HepG2 (cell line): ENCODE data around the gene FUCA2. TPM values are rescaled to one million over a fixed set of nuclear protein-coding genes. Genes with fewer than 3 reads are reported as not detected.
A peak's percentile ranks its signal among the peaks of the same experiment; 100 is the strongest.

Source experiments
- AHR ChIP-seq: IDR thresholded peaks from 2 replicates; pipeline ENCODE4 v1.6.1; 2018; ENCODE audit warnings: missing genetic modification reagents, missing compliant biosample characterization
- ATF1 ChIP-seq: IDR thresholded peaks from 2 replicates; pipeline ENCODE4 v1.6.1; 2016; ENCODE audit warnings: mild to moderate bottlenecking, control low read depth
- FOXC1 ChIP-seq: sonication (generic); formaldehyde crosslinking; IDR thresholded peaks from 2 replicates; pipeline ENCODE4 v1.8.0; 2022; ENCODE audit warnings: mild to moderate bottlenecking, missing genetic modification reagents, borderline replicate concordance
- GABPA ChIP-seq, 2 experiments: IDR thresholded peaks; 2 replicates each; pipeline ENCODE4 v1.6.1; 2011 to 2016; ENCODE audit warnings: low read depth in 2 of 2, low read length in 1 of 2, missing biosample characterization in 1 of 2, missing genetic modification characterization in 1 of 2
- KDM2A ChIP-seq: sonication (generic); formaldehyde crosslinking; IDR thresholded peaks from 2 replicates; pipeline ENCODE4 v1.4.0; 2020; ENCODE audit warnings: low read depth, missing genetic modification reagents, borderline replicate concordance
- KDM5A ChIP-seq: fragments of 200-600 bp; sonication (generic); IDR thresholded peaks from 2 replicates; pipeline ENCODE4 v1.7.0; 2018; ENCODE audit warnings: antibody characterized with exemption, mild to moderate bottlenecking, low read length, borderline replicate concordance
- KLF11 ChIP-seq: IDR thresholded peaks from 2 replicates; pipeline ENCODE4 v1.6.1; 2016; ENCODE audit warnings: missing compliant biosample characterization
- MAZ ChIP-seq, 2 experiments: sonication (generic) in 1 of 2; formaldehyde crosslinking in 1 of 2; IDR thresholded peaks; 2 replicates each; pipeline versions ENCODE4 v1.5.0 to v1.6.1; 2012 to 2020; ENCODE audit warnings: low read depth in 2 of 2, mild to moderate bottlenecking in 2 of 2, borderline replicate concordance in 1 of 2, improper control_type of control experiment in 1 of 2, low read length in 1 of 2, missing genetic modification reagents in 1 of 2, moderate library complexity in 1 of 2
- MED13 ChIP-seq: sonication (generic); formaldehyde crosslinking; IDR thresholded peaks from 2 replicates; pipeline ENCODE4 v1.5.0; 2020; ENCODE audit warnings: missing genetic modification reagents
- NONO ChIP-seq, 2 experiments: fragments of 450-650 bp in 1 of 2; sonication (generic) in 1 of 2; formaldehyde crosslinking in 1 of 2; IDR thresholded peaks in 1 of 2; conservative IDR thresholded peaks in 1 of 2; 2 replicates each; pipeline versions ENCODE4 v1.6.1 to v1.8.0; 2017 to 2022; ENCODE audit warnings: mild to moderate bottlenecking in 1 of 2, missing genetic modification reagents in 1 of 2, moderate library complexity in 1 of 2
- NR1H2 ChIP-seq: sonication (generic); formaldehyde crosslinking; IDR thresholded peaks from 2 replicates; pipeline ENCODE4 v1.8.1; 2022; ENCODE audit warnings: low read depth, missing genetic modification reagents, borderline replicate concordance
- POLR2A ChIP-seq, 2 experiments: IDR thresholded peaks; 2 replicates each; pipeline ENCODE4 v1.6.1; 2011; ENCODE audit warnings: low read depth in 2 of 2, low read length in 2 of 2, mild to moderate bottlenecking in 1 of 2, moderate library complexity in 1 of 2; ENCODE audit not compliant: insufficient read depth in 1 of 2
- PTBP1 ChIP-seq: fragments of 200-400 bp; formaldehyde crosslinking; IDR thresholded peaks from 2 replicates; pipeline ENCODE4 v1.6.1; 2018; ENCODE audit warnings: low read length, low read depth; ENCODE audit not compliant: poor library complexity, severe bottlenecking
- ZNF225 ChIP-seq: sonication (generic); formaldehyde crosslinking; IDR thresholded peaks from 2 replicates; pipeline ENCODE4 v1.4.0; 2020; ENCODE audit warnings: mild to moderate bottlenecking, missing genetic modification reagents
- ZNF562 ChIP-seq: sonication (generic); formaldehyde crosslinking; IDR thresholded peaks from 2 replicates; pipeline ENCODE4 v1.8.0; 2022; ENCODE audit warnings: missing genetic modification reagents, borderline replicate concordance
- ZNF75D ChIP-seq: sonication (generic); formaldehyde crosslinking; IDR thresholded peaks from 2 replicates; pipeline ENCODE4 v1.8.1; 2023; ENCODE audit warnings: missing genetic modification reagents, mild to moderate bottlenecking, borderline replicate concordance
- ZSCAN30 ChIP-seq: sonication (generic); formaldehyde crosslinking; IDR thresholded peaks from 2 replicates; pipeline ENCODE4 v1.5.0; 2020; ENCODE audit warnings: mild to moderate bottlenecking, missing genetic modification reagents
- polyA plus RNA-seq, 8 experiments: library from polyadenylated mRNA; depleted of rRNA in 3 of 8; stranded (reverse) in 7 of 8; unstranded in 1 of 8; fragments of >200 nt; fragmentation: Illumina TruSeq in 4 of 8; extraction: Trizol in 4 of 8; gene quantifications; 2 replicates each; pipeline versions ENCODE4 v1.2.1 to v1.2.3, GENCODE V29; 2011 to 2016; ENCODE audit warnings: low read depth in 4 of 8, missing spikeins in 1 of 8, mixed read lengths in 1 of 8; ENCODE audit not compliant: insufficient read depth in 1 of 8
- total RNA-seq, 5 experiments: library from RNA; depleted of rRNA; stranded (reverse); fragments of >200 nt; fragmentation: Illumina TruSeq; extraction: Trizol; gene quantifications; 2 replicates each; pipeline ENCODE4 v1.2.3, GENCODE V29; 2016; ENCODE audit warnings: low read depth in 1 of 5
- TF ChIP-seq, protein P1 (sequence below): sonication (generic); formaldehyde crosslinking; IDR thresholded peaks from 2 replicates; pipeline ENCODE4 v1.4.0; 2020; ENCODE audit warnings: missing genetic modification reagents
- TF ChIP-seq, protein P2 (sequence below): IDR thresholded peaks from 2 replicates; pipeline ENCODE4 v1.4.0; 2020; ENCODE audit warnings: mild to moderate bottlenecking, missing genetic modification reagents
- TF ChIP-seq, protein P3 (sequence below): sonication (generic); formaldehyde crosslinking; IDR thresholded peaks from 2 replicates; pipeline ENCODE4 v1.4.0; 2020; ENCODE audit warnings: mild to moderate bottlenecking, missing genetic modification reagents
- TF ChIP-seq, protein P4 (sequence below): IDR thresholded peaks from 2 replicates; pipeline ENCODE4 v1.6.1; 2012; ENCODE audit warnings: inconsistent platforms

Gene FUCA2
- total and polyA plus RNA-seq, 2 of the 13 experiments (the other 11 are each of a cell fraction or from before 2014, with no cell fraction given), result 87.4 to 144 TPM

DNA sequence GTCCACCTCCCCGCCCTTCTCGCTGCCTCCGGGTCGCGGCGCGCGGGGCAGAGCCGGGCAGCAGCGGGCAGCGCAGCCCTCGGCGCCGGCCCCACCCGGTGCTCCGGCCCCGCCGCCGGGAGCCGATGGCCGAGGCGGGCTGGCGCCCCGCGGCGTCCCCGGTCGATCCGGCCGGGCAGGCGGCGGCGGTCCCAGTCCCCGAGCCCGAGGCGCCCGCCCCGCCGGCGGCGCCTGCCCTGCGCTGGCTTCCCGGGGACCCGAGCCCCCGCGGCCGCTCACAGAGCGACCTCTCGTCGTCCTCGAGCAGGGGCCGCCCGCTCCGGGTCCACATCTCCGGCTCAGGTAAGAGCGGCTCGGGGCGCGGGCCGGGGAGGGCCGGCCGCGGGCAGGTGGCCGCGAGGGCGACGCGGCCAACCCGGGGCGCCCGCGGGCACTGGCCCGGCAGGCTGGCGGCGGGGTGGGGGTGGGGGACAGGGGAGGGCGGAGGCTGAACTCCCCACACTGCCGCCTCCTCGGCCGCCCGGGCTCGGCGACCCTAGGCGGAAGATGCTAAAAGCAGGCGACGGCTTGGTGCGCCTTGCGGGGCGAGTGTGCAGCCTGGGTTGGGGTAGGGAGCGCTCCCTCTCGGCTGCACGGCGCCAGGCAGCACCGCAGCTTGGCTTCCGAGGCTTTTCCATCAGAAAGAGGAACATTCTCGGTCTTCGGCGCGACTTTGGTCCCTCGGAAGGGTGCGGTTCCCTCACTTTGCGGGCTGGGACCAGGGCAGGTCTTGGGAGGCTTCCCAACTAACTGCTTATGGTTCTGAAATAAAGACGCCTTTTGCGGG is 25.6 kb upstream of the FUCA2 start (continued):
- TF ChIP-seq POLR2A (IDR thresholded peaks at IDR 0.05; ENCODE audit: insufficient read depth in 1 of 2, low read depth in 2 of 2, low read length in 2 of 2) (no peak), PTBP1 (no peak), AHR (CRISPR knock-in tag) (0 out of 2 replicates have a peak, but pooled peaks have one; percentile 54), ZNF225 (CRISPR knock-in tag) (no peak), NONO (IDR thresholded peaks at IDR 0.05) (no peak), NONO (CRISPR knock-in tag; conservative IDR thresholded peaks at IDR 0.05) (0 out of 2 replicates have a peak, but pooled peaks have one; percentile 19), ZNF75D (CRISPR knock-in tag) (no peak), ZNF562 (CRISPR knock-in tag) (no peak), MED13 (CRISPR knock-in tag) (no peak), ATF1 (CRISPR knock-in tag) (no peak), KLF11 (no peak), ZSCAN30 (CRISPR knock-in tag) (no peak), MAZ (IDR thresholded peaks at IDR 0.05; ENCODE audit: borderline replicate concordance, low read depth, low read length) (no peak), MAZ (CRISPR knock-in tag; IDR thresholded peaks at IDR 0.05; ENCODE audit: low read depth) (peak; percentile 49; the same call in 1 of the 2 replicates), KDM2A (CRISPR knock-in tag) (peak; percentile 69; the same call in 1 of the 2 replicates), GABPA (IDR thresholded peaks at IDR 0.05; ENCODE audit: low read depth, low read length) (no peak), GABPA (CRISPR knock-in tag; IDR thresholded peaks at IDR 0.05; ENCODE audit: low read depth) (no peak), KDM5A (no peak), NR1H2 (CRISPR knock-in tag) (no peak), FOXC1 (CRISPR knock-in tag) (no peak)
- TF ChIP-seq, protein P1, sequence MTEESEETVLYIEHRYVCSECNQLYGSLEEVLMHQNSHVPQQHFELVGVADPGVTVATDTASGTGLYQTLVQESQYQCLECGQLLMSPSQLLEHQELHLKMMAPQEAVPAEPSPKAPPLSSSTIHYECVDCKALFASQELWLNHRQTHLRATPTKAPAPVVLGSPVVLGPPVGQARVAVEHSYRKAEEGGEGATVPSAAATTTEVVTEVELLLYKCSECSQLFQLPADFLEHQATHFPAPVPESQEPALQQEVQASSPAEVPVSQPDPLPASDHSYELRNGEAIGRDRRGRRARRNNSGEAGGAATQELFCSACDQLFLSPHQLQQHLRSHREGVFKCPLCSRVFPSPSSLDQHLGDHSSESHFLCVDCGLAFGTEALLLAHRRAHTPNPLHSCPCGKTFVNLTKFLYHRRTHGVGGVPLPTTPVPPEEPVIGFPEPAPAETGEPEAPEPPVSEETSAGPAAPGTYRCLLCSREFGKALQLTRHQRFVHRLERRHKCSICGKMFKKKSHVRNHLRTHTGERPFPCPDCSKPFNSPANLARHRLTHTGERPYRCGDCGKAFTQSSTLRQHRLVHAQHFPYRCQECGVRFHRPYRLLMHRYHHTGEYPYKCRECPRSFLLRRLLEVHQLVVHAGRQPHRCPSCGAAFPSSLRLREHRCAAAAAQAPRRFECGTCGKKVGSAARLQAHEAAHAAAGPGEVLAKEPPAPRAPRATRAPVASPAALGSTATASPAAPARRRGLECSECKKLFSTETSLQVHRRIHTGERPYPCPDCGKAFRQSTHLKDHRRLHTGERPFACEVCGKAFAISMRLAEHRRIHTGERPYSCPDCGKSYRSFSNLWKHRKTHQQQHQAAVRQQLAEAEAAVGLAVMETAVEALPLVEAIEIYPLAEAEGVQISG (CRISPR knock-in tag), result peak; percentile 17; the same call in 1 of the 2 replicates
- TF ChIP-seq, protein P2, sequence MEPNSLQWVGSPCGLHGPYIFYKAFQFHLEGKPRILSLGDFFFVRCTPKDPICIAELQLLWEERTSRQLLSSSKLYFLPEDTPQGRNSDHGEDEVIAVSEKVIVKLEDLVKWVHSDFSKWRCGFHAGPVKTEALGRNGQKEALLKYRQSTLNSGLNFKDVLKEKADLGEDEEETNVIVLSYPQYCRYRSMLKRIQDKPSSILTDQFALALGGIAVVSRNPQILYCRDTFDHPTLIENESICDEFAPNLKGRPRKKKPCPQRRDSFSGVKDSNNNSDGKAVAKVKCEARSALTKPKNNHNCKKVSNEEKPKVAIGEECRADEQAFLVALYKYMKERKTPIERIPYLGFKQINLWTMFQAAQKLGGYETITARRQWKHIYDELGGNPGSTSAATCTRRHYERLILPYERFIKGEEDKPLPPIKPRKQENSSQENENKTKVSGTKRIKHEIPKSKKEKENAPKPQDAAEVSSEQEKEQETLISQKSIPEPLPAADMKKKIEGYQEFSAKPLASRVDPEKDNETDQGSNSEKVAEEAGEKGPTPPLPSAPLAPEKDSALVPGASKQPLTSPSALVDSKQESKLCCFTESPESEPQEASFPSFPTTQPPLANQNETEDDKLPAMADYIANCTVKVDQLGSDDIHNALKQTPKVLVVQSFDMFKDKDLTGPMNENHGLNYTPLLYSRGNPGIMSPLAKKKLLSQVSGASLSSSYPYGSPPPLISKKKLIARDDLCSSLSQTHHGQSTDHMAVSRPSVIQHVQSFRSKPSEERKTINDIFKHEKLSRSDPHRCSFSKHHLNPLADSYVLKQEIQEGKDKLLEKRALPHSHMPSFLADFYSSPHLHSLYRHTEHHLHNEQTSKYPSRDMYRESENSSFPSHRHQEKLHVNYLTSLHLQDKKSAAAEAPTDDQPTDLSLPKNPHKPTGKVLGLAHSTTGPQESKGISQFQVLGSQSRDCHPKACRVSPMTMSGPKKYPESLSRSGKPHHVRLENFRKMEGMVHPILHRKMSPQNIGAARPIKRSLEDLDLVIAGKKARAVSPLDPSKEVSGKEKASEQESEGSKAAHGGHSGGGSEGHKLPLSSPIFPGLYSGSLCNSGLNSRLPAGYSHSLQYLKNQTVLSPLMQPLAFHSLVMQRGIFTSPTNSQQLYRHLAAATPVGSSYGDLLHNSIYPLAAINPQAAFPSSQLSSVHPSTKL (CRISPR knock-in tag), result 0 out of 2 replicates have a peak, but pooled peaks have one; percentile 11
- TF ChIP-seq, protein P3, sequence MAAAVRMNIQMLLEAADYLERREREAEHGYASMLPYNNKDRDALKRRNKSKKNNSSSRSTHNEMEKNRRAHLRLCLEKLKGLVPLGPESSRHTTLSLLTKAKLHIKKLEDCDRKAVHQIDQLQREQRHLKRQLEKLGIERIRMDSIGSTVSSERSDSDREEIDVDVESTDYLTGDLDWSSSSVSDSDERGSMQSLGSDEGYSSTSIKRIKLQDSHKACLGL (CRISPR knock-in tag), result no peak
- TF ChIP-seq, protein P4, sequence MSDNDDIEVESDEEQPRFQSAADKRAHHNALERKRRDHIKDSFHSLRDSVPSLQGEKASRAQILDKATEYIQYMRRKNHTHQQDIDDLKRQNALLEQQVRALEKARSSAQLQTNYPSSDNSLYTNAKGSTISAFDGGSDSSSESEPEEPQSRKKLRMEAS, result peak; percentile 40; the same call in 1 of the 2 replicates
